Anterior cingulate cortex (tissue), 58 donors: ENCODE data around the gene TCN2.
"Not testable (repeated sequence)": the region's sequence is repeated elsewhere in the genome, so short reads cannot be mapped to it uniquely, and the experiment has no call there.

ENCODE experiments used
- DNase-seq, 58 donors: peaks; one replicate each; lab custom pipeline; 2025; lab: John Stamatoyannopoulos, UW

The TCN2 gene

GRCh38 chr22:30607300-30607930, 441 bp downstream of the TCN2 start:
- no peak for DNase-seq

DNA sequence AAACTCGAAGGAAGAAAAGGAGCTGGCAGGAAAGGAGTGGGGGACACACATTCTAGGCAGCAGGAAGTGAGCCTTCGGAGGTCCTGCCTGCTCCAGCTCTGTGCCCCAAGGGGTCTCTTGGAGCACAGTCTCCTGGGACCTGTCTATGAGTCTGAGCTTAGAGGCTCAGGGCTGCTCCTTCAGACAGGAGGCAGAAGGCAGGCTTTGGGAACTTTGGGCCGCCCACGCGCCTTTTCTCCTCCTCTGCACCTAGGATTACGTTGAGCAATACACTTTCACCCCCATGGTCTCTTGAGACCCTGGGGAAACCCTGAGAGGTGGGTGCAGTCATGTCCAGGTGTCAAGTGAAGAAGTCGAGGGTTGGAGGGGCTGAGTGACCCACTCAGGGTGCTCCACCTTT, 965 bp downstream of the TCN2 start:
- DNase-seq: no peak

DNA sequence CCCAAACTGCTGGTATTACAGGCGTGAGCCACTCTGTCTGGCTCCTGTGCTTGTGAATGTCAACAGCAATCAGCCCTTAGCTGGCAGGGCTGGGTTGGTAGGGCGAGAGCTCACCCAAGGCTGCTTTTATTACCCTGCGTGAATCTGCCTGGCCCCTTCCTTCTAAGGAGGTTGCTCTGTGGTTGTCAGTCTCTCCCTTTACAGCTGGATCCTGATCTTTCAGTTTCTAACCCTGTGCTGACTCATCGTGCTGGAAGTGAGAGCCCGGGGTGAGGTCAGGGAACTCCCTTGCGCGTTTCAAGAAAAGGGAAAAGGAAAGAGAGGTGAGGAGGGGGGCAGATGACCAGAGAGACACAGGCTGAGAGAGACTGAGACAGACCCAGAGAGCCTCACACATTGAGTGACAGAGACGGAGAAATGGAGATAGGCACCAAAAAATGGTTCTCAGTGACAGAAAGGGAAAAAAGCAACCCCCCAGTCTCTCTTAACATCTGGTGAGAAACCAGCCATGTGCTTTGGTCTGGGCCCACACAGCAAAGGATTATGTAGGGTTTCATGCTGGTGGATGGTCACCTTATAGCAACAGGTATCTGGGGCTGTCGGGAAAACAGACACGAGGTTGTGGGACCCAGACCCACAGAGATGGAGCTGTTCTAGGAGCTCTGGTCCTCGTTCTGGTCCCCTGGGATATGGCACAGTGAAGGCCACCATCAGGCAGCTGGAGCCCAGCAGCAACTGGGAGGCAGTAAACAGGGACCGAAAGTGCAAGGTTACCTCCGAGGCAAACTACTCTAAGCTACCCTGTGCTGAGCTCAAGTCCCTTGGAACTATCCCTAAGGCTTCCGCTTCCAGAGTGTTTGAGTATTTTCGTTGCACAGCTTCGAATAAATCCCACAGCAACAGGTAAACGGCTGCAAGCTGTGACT, 2.5 kb downstream of the TCN2 start:
- DNase-seq: peak in 6 of 58 donors; percentile 5 to 16 (median 10)

DNA sequence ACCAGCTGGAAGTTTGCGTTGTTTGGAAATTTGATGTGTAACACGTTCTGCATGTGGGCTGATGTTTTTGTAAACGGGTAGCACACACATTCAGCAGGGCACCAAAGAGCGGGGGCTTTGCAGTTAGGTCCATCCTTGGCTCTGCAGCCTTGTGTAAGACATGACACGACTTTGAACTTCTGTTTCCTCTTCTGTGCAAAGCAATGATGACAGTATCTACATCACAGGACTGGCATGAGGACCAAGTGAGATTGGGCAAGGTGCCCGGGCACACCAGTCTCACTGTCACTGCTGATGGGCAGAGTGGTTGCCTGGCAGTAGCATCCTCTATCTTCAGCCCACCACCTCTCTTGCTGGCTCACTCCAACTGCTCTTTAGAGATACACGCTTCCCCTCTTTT, 3.3 kb downstream of the TCN2 start:
- peak in 43 of 58 donors; percentile 5 to 75 (median 35) for DNase-seq

GRCh38 chr22:30611197-30611596, 4.2 kb downstream of the TCN2 start:
- DNase-seq: no peak

GRCh38 chr22:30612789-30613188, 5.8 kb downstream of the TCN2 start:
- DNase-seq: no peak

- DNase-seq: no peak
Measured at GRCh38 chr22:30614268-30614667, 7.3 kb downstream of the TCN2 start.

DNA sequence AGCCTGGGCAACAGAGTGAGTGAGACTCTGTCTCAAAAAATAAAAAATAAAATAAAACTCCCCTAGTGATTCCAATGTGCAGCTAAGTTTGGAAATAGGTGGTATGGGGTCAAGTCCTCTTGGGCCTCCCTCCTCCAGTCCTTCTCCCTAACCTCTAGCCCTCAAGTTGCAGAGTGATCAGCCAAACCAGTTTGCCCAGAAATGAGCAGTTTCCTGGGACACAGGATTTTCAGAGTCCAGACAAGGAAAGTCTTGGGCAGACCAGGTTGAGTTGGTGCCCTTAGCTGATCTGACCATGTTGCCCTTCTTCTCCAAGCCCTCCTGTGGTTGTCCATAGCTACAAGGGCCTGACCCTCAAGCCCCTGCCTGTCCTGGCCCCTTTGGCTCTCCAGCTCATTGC, 7.9 kb downstream of the TCN2 start:
- DNase-seq: no peak

GRCh38 chr22:30615543-30615954, 8.6 kb downstream of the TCN2 start:
- DNase-seq: no peak

- no peak for DNase-seq
Measured at GRCh38 chr22:30617819-30618218, 10.8 kb downstream of the TCN2 start.

GRCh38 chr22:30619909-30620308, 12.9 kb downstream of the TCN2 start:
- DNase-seq: not testable (repeated sequence)

DNA sequence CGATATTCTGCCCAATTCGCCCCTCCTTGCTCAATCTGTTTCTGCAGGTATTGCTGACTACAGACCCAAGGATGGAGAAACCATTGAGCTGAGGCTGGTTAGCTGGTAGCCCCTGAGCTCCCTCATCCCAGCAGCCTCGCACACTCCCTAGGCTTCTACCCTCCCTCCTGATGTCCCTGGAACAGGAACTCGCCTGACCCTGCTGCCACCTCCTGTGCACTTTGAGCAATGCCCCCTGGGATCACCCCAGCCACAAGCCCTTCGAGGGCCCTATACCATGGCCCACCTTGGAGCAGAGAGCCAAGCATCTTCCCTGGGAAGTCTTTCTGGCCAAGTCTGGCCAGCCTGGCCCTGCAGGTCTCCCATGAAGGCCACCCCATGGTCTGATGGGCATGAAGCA, 19.4 kb downstream of the TCN2 start:
- no peak for DNase-seq

DNA sequence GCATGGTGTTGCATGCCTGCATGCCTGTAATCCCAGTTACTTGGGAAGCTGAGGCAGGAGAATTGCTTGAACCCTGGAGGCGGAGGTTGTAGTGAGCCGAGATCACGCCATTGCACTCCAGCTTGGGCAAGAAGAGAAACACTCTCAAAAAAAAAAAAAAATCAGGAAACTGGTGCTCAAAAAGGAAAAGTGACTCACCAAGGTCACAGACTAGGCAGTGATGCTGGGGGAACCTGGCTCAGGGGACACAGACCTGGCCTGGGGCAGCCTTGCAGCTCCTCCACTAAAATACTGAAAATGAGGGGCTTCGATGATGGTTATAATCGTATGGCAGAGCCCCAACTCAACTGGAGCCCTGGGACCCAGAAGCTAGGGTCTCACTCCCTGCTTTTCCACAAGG, 20.5 kb downstream of the TCN2 start:
- no peak for DNase-seq

GRCh38 chr22:30628491-30628890, 21.5 kb downstream of the TCN2 start:
- DNase-seq: peak in 21 of 58 donors; percentile 2 to 73 (median 27)

DNA sequence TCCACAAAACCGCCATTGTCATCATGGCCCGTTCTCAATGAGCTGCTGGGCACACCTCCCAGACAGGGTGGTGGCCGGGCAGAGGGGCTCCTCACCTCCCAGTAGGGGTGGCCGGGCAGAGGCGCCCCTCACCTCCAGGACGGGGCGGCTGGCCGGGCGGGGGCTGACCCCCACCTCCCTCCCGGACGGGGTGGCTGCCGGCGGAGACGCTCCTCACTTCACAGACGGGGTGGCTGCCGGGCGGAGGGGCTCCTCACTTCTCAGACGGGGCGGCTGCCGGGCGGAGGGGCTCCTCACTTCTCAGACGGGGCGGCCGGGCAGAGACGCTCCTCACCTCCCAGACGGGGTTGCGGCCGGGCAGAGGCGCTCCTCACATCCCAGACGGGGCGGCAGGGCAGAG, 24.5 kb downstream of the TCN2 start:
- DNase-seq: not testable (repeated sequence)

GRCh38 chr22:30634471-30635233, 27.7 kb downstream of the TCN2 start:
- peak in 56 of 58 donors; percentile 30 to 91 (median 79) for DNase-seq

GRCh38 chr22:30635273-30636225, 28.6 kb downstream of the TCN2 start, which contains the start of gene SLC35E4:
Gene SLC35E4, plus strand, starts transcription at chr22:30635781. Its CDS starts 670 bp downstream, at chr22:30636451.
- peak; percentile 51 to 97 (median 92) for DNase-seq

GRCh38 chr22:30636226-30637077, 29.5 kb downstream of the TCN2 start:
- peak in 23 of 58 donors; percentile 18 to 61 (median 37) for DNase-seq

GRCh38 chr22:30637701-30638114, 30.7 kb downstream of the TCN2 start:
- no peak for DNase-seq
